Activated CD4-positive, CD25-positive, alpha-beta regulatory T cell treated with anti-CD3 and anti-CD28 coated beads, Interleukin-2, amount 50 U/mL, for 24 hours (primary cell): Measurements from ENCODE around the gene FOXO1.
"Not testable (repeated sequence)": the region's sequence is repeated elsewhere in the genome, so short reads cannot be mapped to it uniquely, and the experiment has no call there.

Source experiments
- ATAC-seq, 2 donors: fragments of 150-1000 bp; cut with Tn5 transposase; one replicate each; pipeline ENCODE4 v1.10.0; 2021; ENCODE audit warnings: mild to moderate bottlenecking in 1 of 2, moderate library complexity in 1 of 2

Gene FOXO1

GRCh38 chr13:40666045-40666932 is at the start of gene FOXO1:
Gene FOXO1, minus strand, starts transcription at chr13:40666641. Its CDS starts 429 bp downstream, at chr13:40666212.
- peak; percentile 67 to 68 for ATAC-seq

GRCh38 chr13:40714433-40714832 is 48.0 kb upstream of the FOXO1 start:
- ATAC-seq: not testable (repeated sequence)

DNA sequence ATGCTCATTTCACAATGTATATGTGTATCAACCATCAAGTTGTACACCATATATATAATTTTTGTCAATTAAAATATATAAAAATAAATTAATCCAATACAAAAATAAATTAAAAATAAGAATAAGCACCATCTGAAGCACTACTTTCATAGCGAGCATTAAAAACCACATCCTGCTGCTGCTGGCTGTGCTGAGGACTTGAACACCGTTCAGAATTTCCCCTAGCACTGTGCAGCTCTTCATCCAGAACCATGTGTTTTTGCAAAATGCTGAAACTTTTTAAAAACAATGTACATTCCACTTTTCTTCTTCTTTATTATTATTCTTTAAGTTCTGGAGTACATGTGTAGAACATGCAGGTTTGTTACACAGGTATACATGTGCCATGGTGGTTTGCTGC is 40.0 kb upstream of the FOXO1 start:
- peak in 1 of 2 donors; percentile 41 for ATAC-seq

GRCh38 chr13:40697711-40698110 is 31.3 kb upstream of the FOXO1 start:
- no peak for ATAC-seq

DNA sequence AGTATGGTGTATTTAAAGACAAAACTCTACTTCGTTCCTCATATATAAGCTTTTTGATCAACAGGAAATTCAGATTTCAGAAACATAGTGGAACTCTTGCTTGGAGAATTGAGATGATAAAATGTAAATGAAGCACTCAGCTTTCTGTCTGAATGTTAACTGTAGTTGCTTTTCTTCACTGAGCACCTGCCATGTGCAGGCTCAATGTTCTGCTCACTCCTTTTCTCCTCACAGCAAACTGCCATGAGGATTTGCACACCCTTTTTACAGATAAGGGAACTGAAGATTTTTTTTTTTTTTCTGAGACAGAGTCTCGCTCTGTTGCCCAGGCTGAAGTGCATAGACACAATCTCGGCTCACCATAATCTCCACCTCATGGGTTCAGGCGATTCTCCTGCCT is 28.0 kb upstream of the FOXO1 start:
- ATAC-seq: no peak

DNA sequence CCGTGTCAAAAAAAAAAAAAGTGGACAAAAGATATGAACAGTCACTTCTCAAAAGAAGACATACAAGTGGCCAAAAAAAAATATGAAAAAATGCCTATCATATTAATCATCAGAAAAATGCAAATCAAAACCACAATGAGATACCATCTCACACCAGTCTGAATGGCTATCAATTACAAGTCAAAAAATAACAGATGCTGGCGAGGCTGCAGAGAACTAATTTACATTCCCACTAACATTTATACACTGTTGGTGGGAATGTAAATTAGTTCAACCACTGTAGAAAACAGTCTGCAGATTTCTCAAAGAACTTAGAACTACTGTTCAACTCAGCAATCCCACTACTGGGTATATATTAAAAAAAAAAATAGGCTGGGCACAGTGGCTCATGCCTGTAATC is 26.5 kb upstream of the FOXO1 start:
- no peak for ATAC-seq

GRCh38 chr13:40688781-40689180 is 22.3 kb upstream of the FOXO1 start:
- ATAC-seq: no peak

- peak; percentile 63 to 79 for ATAC-seq
Measured at GRCh38 chr13:40682449-40683240, 16.2 kb upstream of the FOXO1 start.

DNA sequence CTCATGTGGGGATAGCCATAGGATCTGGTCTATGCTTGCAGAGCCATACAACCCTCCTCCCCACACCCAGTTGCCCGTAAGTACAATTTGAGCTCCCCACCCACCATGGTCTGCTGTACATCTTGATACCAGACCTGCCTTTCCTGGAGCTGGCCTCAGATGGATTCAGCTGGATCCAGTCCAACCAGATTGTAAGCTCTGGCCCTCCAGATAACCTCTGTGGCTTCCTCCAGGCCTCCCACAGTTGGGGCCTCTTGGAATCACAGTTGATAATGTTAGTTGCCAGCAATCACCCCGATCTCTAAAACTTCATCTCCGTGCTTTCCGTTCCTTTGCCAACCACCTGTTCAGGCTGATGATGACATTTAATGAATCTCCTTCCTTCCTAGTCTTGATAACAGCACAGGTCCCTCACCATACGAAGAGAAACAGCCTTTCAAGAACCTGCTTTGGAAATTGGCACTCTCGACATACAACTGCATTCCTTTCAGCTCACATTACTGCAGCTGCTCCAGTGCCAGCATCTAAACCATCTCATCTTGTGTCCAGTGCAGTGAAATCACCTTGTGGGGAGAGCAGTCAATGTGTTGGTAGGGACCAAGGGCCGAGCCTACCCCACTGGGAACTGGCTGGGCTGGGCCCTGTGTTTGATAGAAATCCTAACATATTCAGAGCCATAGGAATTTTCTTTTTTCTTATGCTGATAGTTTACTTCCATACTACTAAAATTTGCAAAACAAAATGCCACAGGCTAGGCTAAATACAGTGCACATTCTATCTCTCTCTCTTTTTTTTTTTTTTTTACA is 15.1 kb upstream of the FOXO1 start:
- no peak for ATAC-seq

DNA sequence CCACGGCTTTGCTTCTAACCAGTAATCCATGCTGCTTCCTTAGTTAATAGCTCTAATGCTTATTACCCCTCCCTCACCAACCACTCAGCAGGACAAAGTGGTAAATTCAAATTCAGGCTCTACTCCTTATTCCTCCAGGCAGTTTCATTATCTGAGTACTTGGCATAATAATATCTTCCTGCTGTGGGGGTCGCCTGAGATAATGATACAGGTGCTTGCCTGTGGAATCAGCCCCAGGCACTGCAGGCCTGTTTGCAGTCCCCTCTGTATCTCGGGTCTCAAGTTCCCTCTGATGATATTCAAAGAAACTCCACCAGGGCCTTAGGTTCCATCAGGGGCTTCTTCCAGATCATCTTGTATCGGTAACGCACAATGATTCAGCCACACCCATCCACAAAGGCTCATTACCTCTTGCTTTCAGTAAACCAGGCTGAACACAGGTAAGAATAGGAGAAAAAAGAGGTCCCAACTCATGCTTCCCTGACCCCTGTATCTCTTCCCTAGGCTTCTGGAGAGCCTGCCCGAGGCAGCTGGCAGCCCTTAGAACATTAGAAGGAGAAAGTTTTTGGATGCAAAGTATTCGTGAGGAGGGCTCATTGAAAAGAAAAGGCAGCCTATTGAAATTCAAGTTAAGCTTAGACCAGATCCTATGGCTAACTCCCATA is 14.3 kb upstream of the FOXO1 start:
- no peak for ATAC-seq

DNA sequence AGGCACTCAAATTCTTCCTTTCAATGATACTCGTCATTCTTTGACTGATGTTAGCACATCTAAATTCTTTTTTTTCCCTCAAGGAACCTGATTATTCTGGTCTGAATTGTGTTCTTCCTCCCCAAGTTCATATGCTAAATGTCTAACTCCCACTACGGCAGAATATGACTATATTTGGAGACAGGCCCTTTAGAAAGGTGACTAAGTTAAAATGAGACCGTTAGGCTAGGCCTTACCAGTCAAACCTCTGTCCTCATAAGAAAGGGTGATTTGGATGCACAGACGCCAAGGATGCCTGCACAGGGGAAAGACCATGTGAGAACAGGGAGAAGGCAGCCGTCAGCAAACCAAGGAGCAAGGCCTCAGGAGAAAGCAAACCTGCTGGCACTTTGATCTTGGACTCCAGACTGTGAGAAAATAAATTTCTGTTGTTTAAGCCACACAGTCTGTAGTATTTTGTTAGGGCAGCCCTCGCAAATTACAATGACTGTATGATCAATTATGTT is 13.1 kb upstream of the FOXO1 start:
- no peak for ATAC-seq

DNA sequence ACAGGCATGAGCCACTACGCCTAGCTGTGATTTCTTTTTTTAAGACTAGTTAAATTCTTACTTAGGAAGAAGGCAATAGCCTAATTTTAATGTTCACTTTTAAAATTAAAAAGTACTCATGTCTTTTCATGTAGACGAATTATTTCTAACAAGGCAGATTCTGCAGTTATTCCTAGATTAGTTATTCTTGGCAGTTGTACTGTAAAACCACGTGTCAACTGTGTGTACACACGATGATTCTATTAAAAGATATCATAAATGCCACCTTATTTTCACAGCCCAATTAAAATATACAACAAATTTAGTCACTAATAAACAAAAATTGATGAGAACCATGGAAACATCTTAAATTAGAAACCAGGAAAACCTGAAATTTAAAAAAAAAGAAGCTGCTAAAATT is 10.6 kb upstream of the FOXO1 start:
- ATAC-seq: no peak

DNA sequence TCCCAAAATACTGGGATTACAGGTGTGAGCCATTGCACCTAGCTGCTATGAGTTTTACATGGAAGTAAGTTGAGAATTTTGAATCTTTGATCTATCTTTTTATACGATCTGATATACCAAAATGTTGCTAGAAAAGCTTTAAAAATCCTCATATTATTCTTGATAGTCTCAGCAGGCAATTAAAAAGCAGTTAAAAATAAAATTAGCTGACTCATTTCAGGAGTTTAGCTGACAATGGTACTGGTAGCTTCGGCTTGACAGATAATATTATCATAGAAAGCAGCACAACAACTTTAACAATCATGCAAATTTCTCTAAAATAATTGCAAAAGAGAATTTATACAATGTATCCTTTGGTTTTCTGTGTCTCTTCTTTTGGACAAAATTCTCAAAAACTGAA is 9.6 kb upstream of the FOXO1 start:
- ATAC-seq: no peak

DNA sequence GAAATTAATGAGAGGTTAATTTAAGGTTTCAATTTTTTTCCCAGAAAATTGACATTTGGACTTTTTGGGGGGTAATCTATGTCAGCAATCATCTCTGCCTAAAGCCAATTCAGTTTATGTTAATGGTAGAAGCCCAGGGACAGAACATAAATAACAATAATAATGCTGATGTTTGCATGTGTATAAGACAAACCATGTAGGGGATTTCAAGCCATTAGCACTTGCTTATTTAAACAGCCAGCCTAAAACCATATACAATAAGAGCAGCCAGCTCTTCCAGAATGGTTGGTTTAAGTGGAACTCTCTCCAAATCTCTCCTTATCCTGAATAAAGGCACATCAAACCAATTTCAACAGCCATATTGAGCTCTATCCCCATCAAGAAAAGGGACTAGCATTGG is 7.0 kb upstream of the FOXO1 start:
- ATAC-seq: no peak

- peak; percentile 77 to 81 for ATAC-seq
Measured at GRCh38 chr13:40672765-40673397, 6.4 kb upstream of the FOXO1 start.

DNA sequence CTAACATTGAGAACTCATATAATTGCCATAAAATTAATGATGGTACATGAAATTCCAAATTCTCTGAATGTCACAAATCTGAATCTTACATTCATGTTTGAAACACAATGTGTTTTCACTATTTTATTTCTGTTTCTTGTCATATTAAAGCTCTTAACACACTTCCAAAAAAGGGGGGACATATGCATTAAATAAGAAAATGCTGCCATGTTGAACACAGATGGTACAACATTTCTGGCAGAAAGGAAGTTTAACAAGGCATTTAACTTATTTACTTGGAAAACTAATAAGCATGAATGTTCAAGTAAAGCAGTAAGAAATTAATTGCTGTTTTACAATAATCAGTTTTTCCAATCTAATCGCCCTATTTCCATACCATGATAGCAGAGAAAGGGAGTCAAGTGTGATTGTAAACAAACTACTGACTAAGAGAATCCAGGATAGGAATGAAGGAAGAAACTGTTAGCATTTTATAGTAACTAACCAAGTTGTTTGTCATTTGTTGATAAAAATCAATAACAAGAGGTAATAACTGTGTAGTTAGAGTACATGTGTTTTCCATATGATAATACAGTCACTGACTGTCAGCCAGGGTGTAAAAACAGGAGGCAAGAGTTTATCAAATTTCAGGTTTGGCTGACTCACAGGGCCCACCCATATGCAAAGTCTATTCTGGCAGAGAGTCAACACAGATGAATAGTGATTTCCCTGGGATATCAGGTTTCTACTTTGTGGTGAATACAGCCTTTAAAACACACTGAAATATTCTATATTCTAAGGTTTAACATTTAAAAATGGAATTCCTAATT is 5.7 kb upstream of the FOXO1 start:
- peak; percentile 79 to 80 for ATAC-seq

GRCh38 chr13:40670307-40670706 is 3.9 kb upstream of the FOXO1 start:
- no peak for ATAC-seq

DNA sequence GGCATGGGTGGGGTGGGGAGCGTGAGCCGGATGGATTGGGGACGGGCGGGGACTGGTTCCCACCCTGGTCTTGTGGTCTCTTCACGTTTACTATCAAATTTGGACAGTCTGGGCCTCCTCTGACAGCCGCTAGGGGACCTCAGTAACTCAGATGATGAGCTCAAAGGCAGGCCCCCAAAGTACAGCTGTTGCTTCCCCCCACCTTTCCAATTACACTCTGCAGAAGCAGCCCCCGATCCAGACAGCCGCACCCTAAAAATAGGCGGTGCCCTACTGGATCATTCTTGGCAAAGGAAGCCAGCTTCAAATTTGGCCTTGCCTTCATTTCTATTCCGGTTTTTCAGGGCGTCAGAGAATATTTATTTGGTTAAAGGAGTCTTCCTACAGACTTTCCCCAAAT is 1.9 kb upstream of the FOXO1 start:
- no peak for ATAC-seq

GRCh38 chr13:40667622-40667978 is 1.2 kb upstream of the FOXO1 start:
- no peak for ATAC-seq

DNA sequence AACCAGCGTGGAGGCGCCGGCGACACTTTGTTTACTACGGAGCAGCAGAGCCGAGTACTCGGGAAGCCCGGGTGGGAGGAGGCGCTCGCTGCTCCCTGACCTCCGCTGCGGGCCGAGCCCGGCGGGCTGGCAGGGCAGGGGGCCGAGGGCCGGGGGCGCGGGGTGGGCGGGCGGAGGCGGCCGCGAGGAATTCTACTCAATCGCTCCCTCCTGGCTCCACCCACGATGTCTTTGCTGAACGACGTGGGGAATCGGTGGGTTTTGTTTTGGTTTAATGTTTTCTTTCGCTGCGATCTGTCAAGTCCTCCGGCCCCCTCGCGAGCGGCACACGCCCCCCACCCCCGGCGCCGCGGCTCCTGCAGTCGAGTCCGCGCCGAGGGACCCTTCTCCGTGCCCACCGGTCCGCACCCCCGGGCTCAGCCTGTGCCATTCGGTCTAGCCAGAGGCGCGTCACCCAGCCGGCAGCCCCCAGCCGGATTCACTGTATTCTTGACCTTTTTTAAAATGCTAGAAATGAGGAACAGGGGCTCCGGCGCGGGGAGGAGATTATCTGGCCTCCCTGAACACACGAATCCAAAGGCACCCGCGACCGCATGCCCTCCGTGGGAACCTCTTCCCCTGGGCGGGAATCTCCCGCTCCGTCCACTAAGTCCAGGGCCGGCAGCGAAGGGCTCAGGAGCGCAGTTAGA is 636 bp upstream of the FOXO1 start:
- ATAC-seq: peak; percentile 3 to 4
